GM23338 (cell line): ENCODE data around the gene LASP1NB.
"Not testable (repeated sequence)": the region's sequence is repeated elsewhere in the genome, so short reads cannot be mapped to it uniquely, and the experiment has no call there.

Source experiments
- ATAC-seq: fragments of 200-7000 bp; cut with Tn5 transposase; 3 replicates; pipeline ENCODE4 v1.9.1; 2020
- DNase-seq: peaks from one replicate; pipeline ENCODE4 v3.0.0-alpha.2; 2015; ENCODE audit warnings: low spot score
- H2AFZ ChIP-seq: fragments of 200-600 bp; sonication (generic); 2 replicates; pipeline ENCODE4 v1.8.0; 2016; ENCODE audit warnings: antibody characterized with exemption, mild to moderate bottlenecking, moderate library complexity
- H3F3A ChIP-seq: fragments of 200-600 bp; sonication (generic); replicated peaks from 2 replicates; pipeline ENCODE4 v1.8.0; 2017; ENCODE audit warnings: antibody characterized with exemption, mixed run types, low read depth
- H3K27ac ChIP-seq: fragments of 200-600 bp; sonication (generic); 2 replicates; pipeline ENCODE4 v1.6.1; 2016; ENCODE audit warnings: low read depth
- H3K27me3 ChIP-seq: fragments of 200-600 bp; sonication (generic); 2 replicates; pipeline ENCODE4 v1.8.0; 2016; ENCODE audit warnings: mild to moderate bottlenecking, mixed run types, moderate library complexity; ENCODE audit not compliant: insufficient read depth
- H3K36me3 ChIP-seq: fragments of 200-600 bp; sonication (generic); 2 replicates; pipeline ENCODE4 v1.8.0; 2016; ENCODE audit warnings: mild to moderate bottlenecking; ENCODE audit not compliant: insufficient read depth
- H3K4me1 ChIP-seq: fragments of 200-600 bp; sonication (generic); 2 replicates; pipeline ENCODE4 v1.8.0; 2016; ENCODE audit warnings: mild to moderate bottlenecking, moderate library complexity; ENCODE audit not compliant: insufficient read depth
- H3K4me2 ChIP-seq: fragments of 200-600 bp; sonication (generic); 2 replicates; pipeline ENCODE4 v1.7.1; 2017; ENCODE audit warnings: mixed run types
- H3K4me3 ChIP-seq: fragments of 200-600 bp; sonication (generic); 2 replicates; pipeline ENCODE4 v1.6.1; 2016; ENCODE audit warnings: mixed run types
- H3K79me2 ChIP-seq: fragments of 200-600 bp; sonication (generic); replicated peaks from 2 replicates; pipeline ENCODE4 v1.8.0; 2017; ENCODE audit warnings: mild to moderate bottlenecking; ENCODE audit not compliant: insufficient read depth
- H3K9me2 ChIP-seq: fragments of 200-600 bp; sonication (generic); 2 replicates; pipeline ENCODE4 v1.8.0; 2017; ENCODE audit not compliant: insufficient read depth
- H4K20me1 ChIP-seq: fragments of 200-600 bp; sonication (generic); replicated peaks from 2 replicates; pipeline ENCODE4 v1.8.0; 2017; ENCODE audit warnings: mild to moderate bottlenecking; ENCODE audit not compliant: insufficient read depth
- H3K27ac Mint-ChIP-seq: 2 replicates; pipeline ENCODE4 v1.8.0; 2020; ENCODE audit warnings: inconsistent platforms, mild to moderate bottlenecking, moderate library complexity, mixed read lengths
- H3K27me3 Mint-ChIP-seq: 3 replicates; pipeline ENCODE4 v1.8.0; 2022; ENCODE audit warnings: low read depth, mild to moderate bottlenecking, moderate library complexity, mixed read lengths, inconsistent platforms; ENCODE audit not compliant: insufficient read depth, poor library complexity
- H3K36me3 Mint-ChIP-seq: 3 replicates; pipeline ENCODE4 v1.8.0; 2021; ENCODE audit warnings: low read depth, mild to moderate bottlenecking, inconsistent platforms, moderate library complexity, mixed read lengths
- H3K4me1 Mint-ChIP-seq: 3 replicates; pipeline ENCODE4 v1.8.0; 2020; ENCODE audit warnings: mild to moderate bottlenecking, inconsistent platforms, mixed read lengths
- H3K4me3 Mint-ChIP-seq: 3 replicates; pipeline ENCODE4 v1.8.0; 2021; ENCODE audit warnings: moderate library complexity, mild to moderate bottlenecking, inconsistent platforms, mixed read lengths
- H3K9me3 Mint-ChIP-seq: 3 replicates; pipeline ENCODE4 v1.8.0; 2020; ENCODE audit warnings: moderate library complexity, mild to moderate bottlenecking, inconsistent platforms, mixed read lengths
- CREB1 ChIP-seq: fragments of 250-450 bp; sonication (Bioruptor Pico); IDR thresholded peaks from 2 replicates; pipeline ENCODE4 v1.5.0; 2020; ENCODE audit warnings: low read depth, mild to moderate bottlenecking, moderate library complexity
- EZH2 ChIP-seq: fragments of 200-600 bp; sonication (generic); IDR thresholded peaks from one replicate; pipeline ENCODE4 v1.8.0; 2017; ENCODE audit warnings: antibody characterized with exemption, mild to moderate bottlenecking, low read depth; ENCODE audit not compliant: unreplicated experiment
- EZH2phosphoT487 ChIP-seq: fragments of 200-600 bp; sonication (generic); IDR thresholded peaks from one replicate; pipeline ENCODE4 v1.8.1; 2018; ENCODE audit warnings: antibody characterized with exemption; ENCODE audit not compliant: unreplicated experiment
- JUNB ChIP-seq: IDR thresholded peaks from one replicate; pipeline ENCODE4 v1.6.1; 2016; ENCODE audit warnings: antibody characterized with exemption; ENCODE audit not compliant: unreplicated experiment
- NANOG ChIP-seq: IDR thresholded peaks from 2 replicates; pipeline ENCODE4 v1.6.1; 2016; ENCODE audit warnings: antibody characterized with exemption, borderline replicate concordance
- POLR2AphosphoS5 ChIP-seq: IDR thresholded peaks from 2 replicates; pipeline ENCODE4 v1.6.1; 2016; ENCODE audit warnings: antibody characterized with exemption, low read depth
- STAT1 ChIP-seq: IDR thresholded peaks from one replicate; pipeline ENCODE4 v1.6.1; 2016; ENCODE audit warnings: antibody characterized with exemption; ENCODE audit not compliant: unreplicated experiment
- TF ChIP-seq, protein P1 (sequence below): fragments of 250-450 bp; sonication (Bioruptor Pico); IDR thresholded peaks from 2 replicates; pipeline ENCODE4 v1.5.0; 2020; ENCODE audit warnings: mild to moderate bottlenecking, moderate library complexity
- TF ChIP-seq, protein P2 (sequence below): IDR thresholded peaks from 2 replicates; pipeline ENCODE4 v1.6.1; 2016; ENCODE audit warnings: antibody characterized with exemption
- TF ChIP-seq, protein P3 (sequence below), 2 experiments: fragments of 200-600 bp in 1 of 2; sonication (generic) in 1 of 2; conservative IDR thresholded peaks; 2 replicates each; pipeline versions ENCODE4 v1.5.1 to v1.6.1; 2016 to 2017; ENCODE audit warnings: antibody characterized with exemption in 2 of 2, low read depth in 2 of 2, mild to moderate bottlenecking in 2 of 2, moderate library complexity in 1 of 2

Gene LASP1NB

GRCh38 chr17:38930782-38931181, 5.4 kb downstream of the LASP1NB start:
- not testable (repeated sequence) for H3K9me3 Mint-ChIP-seq, H3K36me3 ChIP-seq, H2AFZ ChIP-seq, H3K27ac Mint-ChIP-seq, H3K9me2 ChIP-seq, H3K36me3 Mint-ChIP-seq, H4K20me1 ChIP-seq, H3K4me1 Mint-ChIP-seq, DNase-seq, H3F3A ChIP-seq, H3K27me3 ChIP-seq, H3K27me3 Mint-ChIP-seq, H3K27ac ChIP-seq, H3K4me2 ChIP-seq, H3K4me3 Mint-ChIP-seq, ATAC-seq, H3K79me2 ChIP-seq, H3K4me1 ChIP-seq, H3K4me3 ChIP-seq

DNA sequence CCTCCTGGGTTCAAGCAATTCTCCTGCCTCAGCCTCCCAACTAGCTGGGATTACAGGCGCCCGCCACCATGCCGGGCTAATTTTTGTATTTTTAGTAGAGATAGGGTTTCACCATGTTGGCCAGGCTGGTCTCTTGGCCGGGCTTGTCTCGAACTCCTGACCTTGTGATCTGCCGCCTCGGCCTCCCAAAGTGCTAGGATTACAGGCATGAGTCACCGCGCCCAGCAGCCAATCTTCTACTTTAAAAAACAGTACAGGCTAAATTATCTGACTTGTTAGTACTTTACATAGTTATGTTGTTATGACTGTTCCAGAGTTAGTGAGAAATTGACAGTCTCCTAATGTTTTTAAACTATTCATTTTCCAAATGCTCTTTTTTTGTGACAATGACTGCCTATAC, 8.5 kb downstream of the LASP1NB start:
- H3K79me2 ChIP-seq, H3K9me2 ChIP-seq, H3K27ac Mint-ChIP-seq, ATAC-seq, H3K4me2 ChIP-seq, DNase-seq, H3K27ac ChIP-seq, H3K4me3 Mint-ChIP-seq, H2AFZ ChIP-seq, H4K20me1 ChIP-seq, H3K4me1 Mint-ChIP-seq, H3K4me1 ChIP-seq, H3K36me3 Mint-ChIP-seq, H3K27me3 Mint-ChIP-seq, H3K27me3 ChIP-seq, H3F3A ChIP-seq, H3K36me3 ChIP-seq, H3K4me3 ChIP-seq, H3K9me3 Mint-ChIP-seq: not testable (repeated sequence)

DNA sequence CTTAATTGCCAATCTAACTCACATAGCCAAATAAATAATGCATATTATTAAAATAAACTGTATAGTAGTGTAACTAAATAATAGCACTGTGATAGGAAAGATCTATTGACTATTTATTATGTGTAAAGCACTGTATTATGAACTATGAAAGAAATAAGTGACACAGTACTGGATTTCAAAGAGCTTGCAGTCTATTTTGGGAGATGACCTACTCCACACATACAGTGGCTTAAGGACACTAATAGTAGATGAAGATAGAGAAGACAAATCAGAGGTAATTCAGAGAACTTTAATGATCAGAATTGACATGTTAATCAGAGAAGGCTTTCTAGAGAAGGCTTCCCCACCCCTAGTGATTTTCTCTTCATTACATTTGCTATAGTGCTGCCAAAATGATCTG, 14.6 kb downstream of the LASP1NB start:
- ATAC-seq (no peak), DNase-seq (no peak)
- H3K4me3 ChIP-seq = no peak overlapping the region
- H2AFZ ChIP-seq = peak overlapping the region; percentile 39; the same call in 1 of the 2 replicates
- no peaks in the 10 kb centered on the region for H3K79me2 ChIP-seq
- peaks cover 5% of the 10 kb centered on the region for H3K4me1 Mint-ChIP-seq
- H3K36me3 Mint-ChIP-seq = no peaks in the 10 kb centered on the region
- no peak overlapping the region for H3K27ac Mint-ChIP-seq
- H3K27ac ChIP-seq = no peak overlapping the region
- no peaks in the 10 kb centered on the region for H3K36me3 ChIP-seq
- no peak overlapping the region for H3K4me2 ChIP-seq
- no peaks in the 10 kb centered on the region for H3K27me3 ChIP-seq
- H3K9me3 Mint-ChIP-seq = no peaks in the 10 kb centered on the region
- H3K4me1 ChIP-seq = peaks cover 6% of the 10 kb centered on the region; the same call in 1 of the 2 replicates
- H3K4me3 Mint-ChIP-seq = no peak overlapping the region
- no peaks in the 10 kb centered on the region for H3F3A ChIP-seq
- peaks cover 2% of the 10 kb centered on the region for H3K27me3 Mint-ChIP-seq
- no peaks in the 10 kb centered on the region for H3K9me2 ChIP-seq
- H4K20me1 ChIP-seq = no peaks in the 10 kb centered on the region
- TF ChIP-seq CREB1 (CRISPR knock-in tag) (no peak), EZH2 (no peak), NANOG (no peak), JUNB (no peak), STAT1 (no peak), POLR2AphosphoS5 (no peak), EZH2phosphoT487 (no peak)
- TF ChIP-seq, protein P1, sequence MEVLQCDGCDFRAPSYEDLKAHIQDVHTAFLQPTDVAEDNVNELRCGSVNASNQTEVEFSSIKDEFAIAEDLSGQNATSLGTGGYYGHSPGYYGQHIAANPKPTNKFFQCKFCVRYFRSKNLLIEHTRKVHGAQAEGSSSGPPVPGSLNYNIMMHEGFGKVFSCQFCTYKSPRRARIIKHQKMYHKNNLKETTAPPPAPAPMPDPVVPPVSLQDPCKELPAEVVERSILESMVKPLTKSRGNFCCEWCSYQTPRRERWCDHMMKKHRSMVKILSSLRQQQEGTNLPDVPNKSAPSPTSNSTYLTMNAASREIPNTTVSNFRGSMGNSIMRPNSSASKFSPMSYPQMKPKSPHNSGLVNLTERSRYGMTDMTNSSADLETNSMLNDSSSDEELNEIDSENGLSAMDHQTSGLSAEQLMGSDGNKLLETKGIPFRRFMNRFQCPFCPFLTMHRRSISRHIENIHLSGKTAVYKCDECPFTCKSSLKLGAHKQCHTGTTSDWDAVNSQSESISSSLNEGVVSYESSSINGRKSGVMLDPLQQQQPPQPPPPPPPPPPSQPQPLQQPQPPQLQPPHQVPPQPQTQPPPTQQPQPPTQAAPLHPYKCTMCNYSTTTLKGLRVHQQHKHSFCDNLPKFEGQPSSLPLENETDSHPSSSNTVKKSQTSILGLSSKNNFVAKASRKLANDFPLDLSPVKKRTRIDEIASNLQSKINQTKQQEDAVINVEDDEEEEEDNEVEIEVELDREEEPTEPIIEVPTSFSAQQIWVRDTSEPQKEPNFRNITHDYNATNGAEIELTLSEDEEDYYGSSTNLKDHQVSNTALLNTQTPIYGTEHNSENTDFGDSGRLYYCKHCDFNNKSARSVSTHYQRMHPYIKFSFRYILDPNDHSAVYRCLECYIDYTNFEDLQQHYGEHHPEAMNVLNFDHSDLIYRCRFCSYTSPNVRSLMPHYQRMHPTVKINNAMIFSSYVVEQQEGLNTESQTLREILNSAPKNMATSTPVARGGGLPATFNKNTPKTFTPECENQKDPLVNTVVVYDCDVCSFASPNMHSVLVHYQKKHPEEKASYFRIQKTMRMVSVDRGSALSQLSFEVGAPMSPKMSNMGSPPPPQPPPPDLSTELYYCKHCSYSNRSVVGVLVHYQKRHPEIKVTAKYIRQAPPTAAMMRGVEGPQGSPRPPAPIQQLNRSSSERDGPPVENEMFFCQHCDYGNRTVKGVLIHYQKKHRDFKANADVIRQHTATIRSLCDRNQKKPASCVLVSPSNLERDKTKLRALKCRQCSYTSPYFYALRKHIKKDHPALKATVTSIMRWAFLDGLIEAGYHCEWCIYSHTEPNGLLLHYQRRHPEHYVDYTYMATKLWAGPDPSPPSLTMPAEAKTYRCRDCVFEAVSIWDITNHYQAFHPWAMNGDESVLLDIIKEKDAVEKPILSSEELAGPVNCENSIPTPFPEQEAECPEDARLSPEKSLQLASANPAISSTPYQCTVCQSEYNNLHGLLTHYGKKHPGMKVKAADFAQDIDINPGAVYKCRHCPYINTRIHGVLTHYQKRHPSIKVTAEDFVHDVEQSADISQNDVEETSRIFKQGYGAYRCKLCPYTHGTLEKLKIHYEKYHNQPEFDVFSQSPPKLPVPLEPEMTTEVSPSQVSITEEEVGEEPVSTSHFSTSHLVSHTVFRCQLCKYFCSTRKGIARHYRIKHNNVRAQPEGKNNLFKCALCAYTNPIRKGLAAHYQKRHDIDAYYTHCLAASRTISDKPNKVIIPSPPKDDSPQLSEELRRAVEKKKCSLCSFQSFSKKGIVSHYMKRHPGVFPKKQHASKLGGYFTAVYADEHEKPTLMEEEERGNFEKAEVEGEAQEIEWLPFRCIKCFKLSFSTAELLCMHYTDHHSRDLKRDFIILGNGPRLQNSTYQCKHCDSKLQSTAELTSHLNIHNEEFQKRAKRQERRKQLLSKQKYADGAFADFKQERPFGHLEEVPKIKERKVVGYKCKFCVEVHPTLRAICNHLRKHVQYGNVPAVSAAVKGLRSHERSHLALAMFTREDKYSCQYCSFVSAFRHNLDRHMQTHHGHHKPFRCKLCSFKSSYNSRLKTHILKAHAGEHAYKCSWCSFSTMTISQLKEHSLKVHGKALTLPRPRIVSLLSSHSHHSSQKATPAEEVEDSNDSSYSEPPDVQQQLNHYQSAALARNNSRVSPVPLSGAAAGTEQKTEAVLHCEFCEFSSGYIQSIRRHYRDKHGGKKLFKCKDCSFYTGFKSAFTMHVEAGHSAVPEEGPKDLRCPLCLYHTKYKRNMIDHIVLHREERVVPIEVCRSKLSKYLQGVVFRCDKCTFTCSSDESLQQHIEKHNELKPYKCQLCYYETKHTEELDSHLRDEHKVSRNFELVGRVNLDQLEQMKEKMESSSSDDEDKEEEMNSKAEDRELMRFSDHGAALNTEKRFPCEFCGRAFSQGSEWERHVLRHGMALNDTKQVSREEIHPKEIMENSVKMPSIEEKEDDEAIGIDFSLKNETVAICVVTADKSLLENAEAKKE (CRISPR knock-in tag) = no peak
- TF ChIP-seq, protein P2, sequence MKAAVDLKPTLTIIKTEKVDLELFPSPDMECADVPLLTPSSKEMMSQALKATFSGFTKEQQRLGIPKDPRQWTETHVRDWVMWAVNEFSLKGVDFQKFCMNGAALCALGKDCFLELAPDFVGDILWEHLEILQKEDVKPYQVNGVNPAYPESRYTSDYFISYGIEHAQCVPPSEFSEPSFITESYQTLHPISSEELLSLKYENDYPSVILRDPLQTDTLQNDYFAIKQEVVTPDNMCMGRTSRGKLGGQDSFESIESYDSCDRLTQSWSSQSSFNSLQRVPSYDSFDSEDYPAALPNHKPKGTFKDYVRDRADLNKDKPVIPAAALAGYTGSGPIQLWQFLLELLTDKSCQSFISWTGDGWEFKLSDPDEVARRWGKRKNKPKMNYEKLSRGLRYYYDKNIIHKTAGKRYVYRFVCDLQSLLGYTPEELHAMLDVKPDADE = no peak
- TF ChIP-seq, protein P3, sequence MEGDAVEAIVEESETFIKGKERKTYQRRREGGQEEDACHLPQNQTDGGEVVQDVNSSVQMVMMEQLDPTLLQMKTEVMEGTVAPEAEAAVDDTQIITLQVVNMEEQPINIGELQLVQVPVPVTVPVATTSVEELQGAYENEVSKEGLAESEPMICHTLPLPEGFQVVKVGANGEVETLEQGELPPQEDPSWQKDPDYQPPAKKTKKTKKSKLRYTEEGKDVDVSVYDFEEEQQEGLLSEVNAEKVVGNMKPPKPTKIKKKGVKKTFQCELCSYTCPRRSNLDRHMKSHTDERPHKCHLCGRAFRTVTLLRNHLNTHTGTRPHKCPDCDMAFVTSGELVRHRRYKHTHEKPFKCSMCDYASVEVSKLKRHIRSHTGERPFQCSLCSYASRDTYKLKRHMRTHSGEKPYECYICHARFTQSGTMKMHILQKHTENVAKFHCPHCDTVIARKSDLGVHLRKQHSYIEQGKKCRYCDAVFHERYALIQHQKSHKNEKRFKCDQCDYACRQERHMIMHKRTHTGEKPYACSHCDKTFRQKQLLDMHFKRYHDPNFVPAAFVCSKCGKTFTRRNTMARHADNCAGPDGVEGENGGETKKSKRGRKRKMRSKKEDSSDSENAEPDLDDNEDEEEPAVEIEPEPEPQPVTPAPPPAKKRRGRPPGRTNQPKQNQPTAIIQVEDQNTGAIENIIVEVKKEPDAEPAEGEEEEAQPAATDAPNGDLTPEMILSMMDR (conservative IDR thresholded peaks at IDR 0.05; ENCODE audit: low read depth in 2 of 2) = no peak
